Measurements from ENCODE around the gene GALNT17. TPM values are rescaled to one million over a fixed set of nuclear protein-coding genes. Genes with fewer than 3 reads are reported as not detected.

Gene GALNT17
- total RNA-seq, 1 experiment from 2014 or later: not detected

DNA sequence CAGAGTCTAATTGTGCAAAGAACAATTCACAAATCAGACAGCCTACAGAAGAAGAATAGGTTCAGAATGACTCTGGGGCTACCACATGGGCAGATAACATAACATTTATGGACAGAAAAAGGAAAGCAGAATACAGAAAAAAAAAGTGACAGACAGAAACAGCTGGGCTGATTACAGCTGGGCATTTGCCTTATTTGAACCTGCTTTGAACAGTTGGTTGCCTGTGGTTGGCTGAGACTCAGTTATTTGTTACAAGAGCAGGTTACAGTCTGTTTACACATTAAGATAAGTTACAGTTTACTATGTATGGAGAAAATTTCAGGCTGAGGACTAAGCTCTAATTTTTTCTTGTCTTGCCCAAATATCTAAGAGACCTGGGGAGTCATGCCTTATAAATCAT lies 327.2 kb downstream of the GALNT17 start:
- no peak for TF ChIP-seq CTCF (conservative IDR thresholded peaks at IDR 0.05)
- TF ChIP-seq EZH2 (IDR thresholded peaks at IDR 0.05; ENCODE audit: low read depth): no peak
- BruUV-seq (replicated peaks): no TSS peak
- H3K79me2 ChIP-seq (ENCODE audit: low read depth): no peaks in the 10 kb centered on the region
- H3K9me3 ChIP-seq (ENCODE audit: insufficient read depth, low read depth): no peaks in the 10 kb centered on the region
- peaks cover 19% of the 10 kb centered on the region for H3K27me3 ChIP-seq (ENCODE audit: insufficient read depth, low read depth)
- intact Hi-C loops (cut with micrococcal nuclease; ENCODE audit: unreplicated experiment): no loop called here
- no peak overlapping the region for H3K27ac ChIP-seq
- no peak overlapping the region for H3K4me2 ChIP-seq
- CTCF ChIA-PET: no interaction called here
- POLR2A ChIA-PET (ENCODE audit: unreplicated experiment): no interaction called here
- no peak overlapping the region for H2AFZ ChIP-seq
- no peaks in the 10 kb centered on the region for H3K9me2 ChIP-seq (ENCODE audit: insufficient read depth)
- H3K4me3 ChIP-seq: no peak overlapping the region
- no peaks in the 10 kb centered on the region for H3K4me1 ChIP-seq (replicated peaks; ENCODE audit: insufficient read depth)
- no peak for DNase-seq
- H3F3A ChIP-seq (ENCODE audit: insufficient read depth, low read depth): no peaks in the 10 kb centered on the region
- H4K20me1 ChIP-seq (ENCODE audit: insufficient read depth): no peaks in the 10 kb centered on the region
- no peaks in the 10 kb centered on the region for H3K36me3 ChIP-seq (ENCODE audit: low read depth)

DNA sequence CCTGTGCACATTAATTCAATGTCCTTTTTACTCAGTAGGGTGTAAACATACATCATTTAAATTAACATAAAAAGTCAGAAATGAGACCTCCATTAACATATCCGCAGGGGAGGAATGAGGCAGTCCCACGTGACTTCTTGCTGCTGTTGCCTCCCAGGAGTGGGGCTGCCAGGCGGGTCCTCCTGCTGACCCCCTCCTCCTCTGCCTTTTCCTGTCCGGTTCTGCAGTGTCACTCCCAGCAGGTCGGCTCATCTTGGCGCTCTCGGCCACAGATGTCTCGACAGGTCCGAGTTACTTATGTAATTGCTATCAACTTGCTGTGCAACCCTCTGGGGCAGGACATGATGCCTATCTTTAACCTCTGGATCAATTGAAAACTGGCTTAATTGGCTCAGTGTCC lies 329.6 kb downstream of the GALNT17 start:
- Histone ChIP-seq H3F3A (ENCODE audit: insufficient read depth, low read depth) (no peaks in the 10 kb centered on the region), H3K36me3 (ENCODE audit: low read depth) (no peaks in the 10 kb centered on the region), H3K4me2 (no peak overlapping the region), H3K9me3 (ENCODE audit: insufficient read depth, low read depth) (no peaks in the 10 kb centered on the region), H3K4me3 (no peak overlapping the region), H3K9me2 (ENCODE audit: insufficient read depth) (no peaks in the 10 kb centered on the region; the same call in 1 of the 2 replicates), H4K20me1 (ENCODE audit: insufficient read depth) (no peaks in the 10 kb centered on the region), H3K4me1 (replicated peaks; ENCODE audit: insufficient read depth) (no peaks in the 10 kb centered on the region), H3K79me2 (ENCODE audit: low read depth) (no peaks in the 10 kb centered on the region), H3K27ac (no peak overlapping the region), H2AFZ (no peak overlapping the region), H3K27me3 (ENCODE audit: insufficient read depth, low read depth) (peaks cover 15% of the 10 kb centered on the region)
- intact Hi-C loops (cut with micrococcal nuclease; ENCODE audit: unreplicated experiment): no loop called here
- ChIA-PET POLR2A (ENCODE audit: unreplicated experiment) (no interaction called here), CTCF (no interaction called here)
- TF ChIP-seq CTCF (conservative IDR thresholded peaks at IDR 0.05) (no peak), EZH2 (IDR thresholded peaks at IDR 0.05; ENCODE audit: low read depth) (no peak)
- no peak for DNase-seq
- BruUV-seq (replicated peaks): no TSS peak

DNA sequence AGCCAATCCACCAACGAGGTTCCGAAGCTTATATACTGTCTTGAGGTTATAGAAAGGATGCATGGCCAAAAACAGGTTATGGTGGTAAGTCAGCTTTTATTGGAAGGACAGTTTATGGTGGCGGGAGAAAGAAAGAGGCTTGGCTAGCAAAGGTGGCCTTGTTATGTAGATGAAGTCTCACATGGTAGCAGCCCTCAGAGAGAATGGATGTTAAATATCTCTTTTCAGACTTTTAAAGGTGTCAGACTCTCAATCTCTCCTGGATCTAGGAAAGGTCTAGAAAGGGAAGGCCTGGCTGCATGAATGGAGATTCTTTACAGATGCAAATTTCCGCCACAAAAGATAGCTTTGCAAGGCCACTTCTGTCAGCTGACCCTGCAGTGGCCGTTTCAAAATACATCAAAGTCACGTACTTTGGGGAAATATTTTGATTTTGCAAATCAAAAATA lies 333.8 kb downstream of the GALNT17 start:
- H3K4me1 ChIP-seq (replicated peaks; ENCODE audit: insufficient read depth): no peaks in the 10 kb centered on the region
- TF ChIP-seq CTCF (conservative IDR thresholded peaks at IDR 0.05) (no peak), EZH2 (IDR thresholded peaks at IDR 0.05; ENCODE audit: low read depth) (no peak)
- intact Hi-C loops (cut with micrococcal nuclease; ENCODE audit: unreplicated experiment): no loop called here
- no peak overlapping the region for H3K4me3 ChIP-seq
- ChIA-PET CTCF (no interaction called here), POLR2A (ENCODE audit: unreplicated experiment) (no interaction called here)
- no peaks in the 10 kb centered on the region for H3F3A ChIP-seq (ENCODE audit: insufficient read depth, low read depth)
- no peaks in the 10 kb centered on the region for H4K20me1 ChIP-seq (ENCODE audit: insufficient read depth)
- H3K9me2 ChIP-seq (ENCODE audit: insufficient read depth): no peaks in the 10 kb centered on the region; the same call in 1 of the 2 replicates
- DNase-seq: no peak
- no peak overlapping the region for H2AFZ ChIP-seq
- H3K4me2 ChIP-seq: no peak overlapping the region
- H3K27me3 ChIP-seq (ENCODE audit: insufficient read depth, low read depth): peaks cover 3% of the 10 kb centered on the region; the same call in 1 of the 2 replicates
- BruUV-seq (replicated peaks): no TSS peak
- no peaks in the 10 kb centered on the region for H3K36me3 ChIP-seq (ENCODE audit: low read depth)
- H3K27ac ChIP-seq: no peak overlapping the region
- H3K9me3 ChIP-seq (ENCODE audit: insufficient read depth, low read depth): no peaks in the 10 kb centered on the region
- no peaks in the 10 kb centered on the region for H3K79me2 ChIP-seq (ENCODE audit: low read depth)
